GM12872 (cell line): ENCODE data around the gene PDS5B.

Experiments used
- CTCF ChIP-seq: IDR thresholded peaks from 3 replicates; pipeline ENCODE4 v1.5.1; 2011; ENCODE audit warnings: low read depth, mild to moderate bottlenecking, low read length, moderate library complexity; ENCODE audit not compliant: insufficient read depth

Gene PDS5B

GRCh38 chr13:32622827-32623226 lies 36.6 kb downstream of the PDS5B start:
- no peak for TF ChIP-seq CTCF

- TF ChIP-seq CTCF: no peak
Observed at GRCh38 chr13:32624441-32624840, 38.2 kb downstream of the PDS5B start.

DNA sequence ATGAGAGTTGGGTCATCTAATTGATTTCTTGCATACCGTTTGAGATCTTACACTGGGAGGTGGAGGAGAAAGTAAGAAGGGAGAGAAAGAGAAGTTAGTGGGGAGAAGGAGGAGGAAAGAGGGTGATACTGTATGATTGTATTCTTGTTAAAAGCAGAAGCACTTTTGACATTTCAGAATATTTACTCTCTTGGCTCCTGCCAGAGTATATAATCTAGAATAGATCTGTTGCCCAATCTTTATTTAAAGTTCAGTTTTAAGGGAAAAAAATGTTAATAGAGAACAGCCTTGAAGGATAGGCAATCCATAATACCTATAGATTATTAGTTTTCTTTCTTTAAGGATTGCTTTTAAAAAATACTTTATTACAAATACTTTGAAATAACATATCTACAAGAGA lies 41.5 kb downstream of the PDS5B start:
- TF ChIP-seq CTCF: no peak

- TF ChIP-seq CTCF: no peak
Observed at GRCh38 chr13:32629313-32629712, 43.1 kb downstream of the PDS5B start.

GRCh38 chr13:32629866-32630265 lies 43.6 kb downstream of the PDS5B start:
- no peak for TF ChIP-seq CTCF

GRCh38 chr13:32632343-32632909 lies 46.2 kb downstream of the PDS5B start:
- TF ChIP-seq CTCF: no peak

DNA sequence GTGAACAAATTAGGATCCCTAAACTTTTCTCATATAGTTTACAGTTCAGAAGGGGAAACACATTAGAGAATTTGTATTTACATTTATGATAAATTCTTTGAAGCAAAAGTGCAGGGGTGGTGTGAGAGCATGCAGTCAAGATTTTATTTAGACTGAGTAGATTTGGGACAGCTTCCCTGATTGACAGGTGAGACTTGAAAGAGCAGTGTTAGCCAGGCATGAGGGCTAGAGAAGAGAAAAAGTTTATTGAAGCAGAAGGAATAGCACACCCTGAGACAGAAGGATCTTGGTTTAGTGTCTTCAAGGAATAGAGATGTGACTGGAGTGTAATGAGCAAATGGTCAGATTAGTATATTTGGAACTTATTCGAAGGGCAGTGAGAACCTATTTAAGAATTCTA lies 50.5 kb downstream of the PDS5B start:
- TF ChIP-seq CTCF: no peak
